ENCODE data around the gene AP1G1. TPM values are rescaled to one million over a fixed set of nuclear protein-coding genes. Genes with fewer than 3 reads are reported as not detected.
"Not testable (repeated sequence)": the region's sequence is repeated elsewhere in the genome, so short reads cannot be mapped to it uniquely, and the experiment has no call there.

The AP1G1 gene
- polyA plus RNA-seq, 1 donor = 43.4 TPM

DNA sequence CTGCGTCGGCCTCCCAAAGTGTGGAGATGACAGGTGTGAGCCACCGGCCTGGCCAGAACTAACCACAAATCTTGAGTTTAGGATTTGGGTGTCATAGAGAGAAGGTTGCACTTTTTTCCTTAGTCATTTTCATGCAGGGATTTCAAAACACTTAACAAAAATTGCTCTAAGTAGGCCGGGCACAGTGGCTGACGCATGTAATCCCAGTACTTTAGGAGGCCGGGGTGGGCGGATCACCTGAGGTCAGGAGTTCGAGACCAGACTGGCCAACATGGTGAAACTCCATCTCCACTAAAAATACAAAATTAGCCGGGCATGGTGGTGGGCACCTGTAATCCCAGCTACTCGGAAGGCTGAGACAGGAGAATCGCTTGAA is 1.5 kb upstream of the AP1G1 start:
- DNase-seq (ENCODE audit: low read depth) = not testable (repeated sequence)

DNA sequence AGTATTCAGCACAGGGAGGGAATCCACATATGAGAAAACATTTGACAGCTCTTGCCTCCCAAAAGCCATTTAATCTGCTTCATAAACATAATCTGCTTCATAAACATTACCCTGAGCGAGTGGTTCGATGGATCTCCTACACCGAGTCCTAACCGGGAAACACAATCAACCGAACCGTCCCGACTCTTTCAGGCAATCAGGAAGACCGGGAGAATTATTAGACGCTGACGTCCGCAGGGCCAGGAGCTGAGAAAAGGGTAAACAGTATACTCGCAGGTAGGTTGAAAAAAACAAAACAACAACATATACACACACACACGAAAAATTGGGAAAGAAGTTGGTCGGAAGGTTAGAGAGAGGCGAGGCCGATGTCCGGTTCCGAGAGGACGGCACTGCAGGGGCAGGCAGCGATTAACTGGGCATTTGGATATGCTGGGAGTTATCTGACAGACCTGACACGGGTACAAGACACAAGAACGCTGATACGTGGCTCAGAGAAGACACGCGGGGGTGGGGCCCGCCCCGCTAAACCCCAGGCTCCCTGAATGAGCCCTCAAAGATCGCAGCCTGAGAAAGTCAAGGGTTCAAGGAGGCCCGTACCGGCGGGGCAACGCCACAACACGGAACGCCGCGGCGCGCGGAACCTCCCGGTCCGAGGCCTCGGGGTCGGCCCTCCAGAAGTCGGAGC is 585 bp downstream of the AP1G1 start:
- DNase-seq (ENCODE audit: low read depth) = no peak

DNA sequence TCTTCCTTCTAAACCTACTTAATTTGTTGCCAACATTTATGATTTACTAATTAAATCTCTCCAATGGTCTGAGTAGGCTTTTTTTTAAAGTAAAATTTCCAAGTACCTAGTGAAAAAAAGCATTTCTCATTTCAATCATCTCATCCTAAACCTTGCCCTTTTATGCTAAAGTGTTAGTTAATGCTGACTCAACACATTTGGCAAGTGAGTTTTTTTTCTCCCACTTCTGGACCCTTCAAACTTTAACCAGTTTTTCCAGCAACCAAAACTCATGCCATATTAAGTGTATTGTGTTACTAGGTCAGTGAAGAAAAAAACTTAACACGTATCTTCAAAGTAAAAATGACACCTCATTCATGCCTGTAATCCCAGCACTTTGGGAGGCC is 5.3 kb downstream of the AP1G1 start:
- no peak for DNase-seq (ENCODE audit: low read depth)

DNA sequence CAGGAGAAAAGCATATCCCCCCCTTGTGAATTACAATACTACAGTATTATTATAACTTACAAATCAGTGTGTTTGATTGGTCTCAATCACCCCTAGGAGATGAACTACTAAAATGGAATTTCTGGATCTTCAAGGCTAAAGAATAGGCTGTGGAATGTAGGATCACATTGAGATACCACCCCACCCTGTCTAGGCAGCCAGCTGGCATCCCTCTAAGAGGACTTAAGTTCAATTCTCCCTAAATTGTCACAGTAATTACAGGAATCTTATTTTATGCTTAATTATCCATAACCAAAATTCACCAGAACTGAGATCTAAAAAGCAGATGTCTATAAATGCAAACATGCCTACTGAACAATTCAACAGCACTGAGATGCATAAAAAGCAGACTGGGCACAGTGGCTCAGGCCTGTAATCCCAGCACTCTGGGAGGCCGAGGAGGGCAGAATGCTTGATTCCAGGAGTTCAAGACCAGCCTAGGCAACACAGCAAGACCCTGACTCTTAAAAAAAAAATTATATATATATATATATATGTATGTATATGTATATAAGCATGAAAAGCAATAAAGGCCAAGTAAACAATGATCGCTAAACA is 12.0 kb downstream of the AP1G1 start:
- DNase-seq (ENCODE audit: low read depth) = no peak

DNA sequence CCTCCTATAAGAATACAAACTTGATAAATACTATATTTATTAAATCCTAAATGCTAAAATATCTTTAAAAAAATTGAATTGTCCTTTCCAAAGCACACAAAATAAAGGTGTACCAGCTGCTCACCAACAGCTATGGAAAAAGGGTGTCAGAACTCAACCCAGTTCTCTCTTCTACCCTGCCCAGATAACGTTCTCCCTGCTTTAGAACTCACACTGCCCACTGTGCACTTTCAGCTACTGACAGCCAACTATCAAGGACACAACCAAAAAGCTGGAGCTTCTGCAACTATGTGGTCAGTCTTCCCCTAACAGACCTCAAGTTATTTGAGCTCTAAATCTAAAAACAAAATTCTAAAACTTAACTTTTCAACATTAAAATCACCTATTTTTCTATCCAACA is 13.7 kb downstream of the AP1G1 start:
- no peak for DNase-seq (ENCODE audit: low read depth)

DNA sequence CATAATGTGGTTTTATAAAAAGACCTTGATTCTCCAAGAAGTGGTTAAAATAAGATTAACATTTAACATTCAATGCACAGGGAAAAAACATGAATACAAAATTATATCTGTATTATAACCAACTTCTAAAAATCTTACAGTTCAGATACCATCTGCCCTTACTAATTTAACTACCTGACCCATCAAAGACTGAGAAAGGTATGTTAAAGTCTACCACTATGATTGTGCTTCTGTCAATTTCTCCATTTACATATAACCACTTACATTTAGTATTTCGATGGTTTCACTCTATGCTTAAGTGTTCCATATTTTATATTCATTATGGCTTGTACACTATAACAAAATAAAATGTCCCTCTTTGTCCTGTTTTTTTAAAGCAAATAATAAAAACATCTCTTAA is 14.6 kb downstream of the AP1G1 start:
- DNase-seq (ENCODE audit: low read depth) = no peak

DNA sequence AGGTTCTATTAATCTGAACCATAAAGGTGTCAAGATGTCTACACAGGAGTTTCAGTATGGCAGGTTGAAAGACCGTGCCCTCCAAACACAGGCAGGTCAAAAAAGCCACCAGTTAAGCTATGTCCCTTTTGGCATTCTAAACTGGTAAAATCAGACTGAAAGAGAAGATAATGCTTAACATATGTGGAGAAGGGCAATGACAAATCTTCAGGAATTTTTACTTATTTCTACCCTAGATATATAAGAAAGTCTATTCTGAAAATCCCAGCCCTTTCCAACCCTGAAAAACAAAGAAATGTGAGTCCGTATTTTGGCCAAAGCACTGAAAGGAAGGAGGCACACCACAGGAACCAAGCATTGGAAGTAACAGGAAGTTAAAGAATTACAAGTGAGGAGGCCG is 16.5 kb downstream of the AP1G1 start:
- no peak for DNase-seq (ENCODE audit: low read depth)

DNA sequence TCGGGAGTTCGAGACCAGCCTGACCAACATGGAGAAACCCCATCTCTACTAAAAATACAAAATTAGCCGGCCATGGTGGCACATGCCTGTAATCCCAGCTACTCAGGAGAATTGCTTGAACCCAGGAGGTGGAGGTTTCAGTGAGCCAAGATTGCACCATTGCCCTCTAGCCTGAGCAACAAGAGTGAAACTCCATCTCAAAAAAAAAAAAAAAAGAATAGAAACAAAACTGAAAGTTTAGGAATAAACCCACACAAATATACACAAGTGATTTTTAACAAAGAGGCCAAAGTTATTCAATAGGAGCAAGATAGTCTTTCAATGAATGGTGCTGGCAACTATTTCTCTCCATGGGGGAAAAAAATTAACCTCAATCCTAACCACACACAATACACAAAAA is 18.3 kb downstream of the AP1G1 start:
- not testable (repeated sequence) for DNase-seq (ENCODE audit: low read depth)

DNA sequence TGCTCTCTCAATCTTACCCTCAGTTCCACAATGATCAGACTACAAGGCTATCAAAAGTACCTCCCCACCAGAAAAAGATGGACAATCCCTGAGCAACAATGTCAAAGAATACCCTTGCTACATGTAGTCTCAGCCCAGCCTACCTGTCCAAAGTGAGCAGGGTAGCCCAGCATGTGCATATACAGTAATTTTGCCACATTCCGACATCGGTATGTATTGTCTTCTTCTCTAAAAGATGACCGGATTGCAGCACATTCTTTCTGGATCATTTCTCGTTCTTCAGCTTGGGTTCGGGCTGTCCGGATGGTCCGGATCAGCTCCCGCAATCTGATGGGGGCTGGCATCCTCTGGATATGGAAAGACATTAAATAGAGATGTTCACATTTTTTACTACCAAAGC is 19.5 kb downstream of the AP1G1 start:
- DNase-seq (ENCODE audit: low read depth) = no peak

DNA sequence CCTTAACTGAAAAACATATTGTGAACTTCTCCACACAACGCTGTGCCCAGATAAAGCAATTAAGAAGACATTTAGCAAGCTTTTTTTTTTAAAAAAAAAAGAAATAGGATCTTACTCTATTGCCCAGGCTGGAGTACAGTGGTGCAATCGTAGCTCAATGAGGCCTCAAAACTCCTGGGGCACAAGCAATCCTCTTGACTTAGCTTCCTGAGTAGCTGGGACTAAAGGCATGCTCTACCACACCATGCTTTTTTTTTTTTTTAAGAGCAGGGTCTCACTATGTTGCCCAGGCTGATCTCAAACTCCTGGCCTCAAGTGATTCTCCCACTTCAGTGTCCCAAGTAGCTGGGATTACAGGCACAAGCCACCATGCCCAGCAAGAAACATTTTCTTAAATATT is 20.1 kb downstream of the AP1G1 start:
- DNase-seq (ENCODE audit: low read depth) = no peak

DNA sequence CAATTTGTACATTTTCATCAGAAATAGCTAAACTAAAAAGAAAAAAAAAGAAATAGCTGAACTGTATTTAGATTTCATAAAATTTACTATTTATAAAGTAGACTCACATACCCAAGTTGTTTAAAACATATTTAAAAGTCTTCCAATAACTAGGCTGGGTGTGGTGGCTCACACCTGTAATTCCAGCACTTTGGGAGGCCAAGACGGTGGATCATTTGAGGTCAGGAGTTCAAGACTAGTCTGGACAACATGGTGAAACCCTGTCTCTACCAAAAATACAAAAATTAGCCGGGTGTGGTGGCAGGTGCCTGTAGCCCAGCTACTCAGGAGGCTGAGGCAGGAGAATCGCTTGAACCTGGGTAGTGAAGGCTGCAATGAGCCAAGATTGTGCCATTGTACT is 23.5 kb downstream of the AP1G1 start:
- DNase-seq (ENCODE audit: low read depth) = not testable (repeated sequence)

DNA sequence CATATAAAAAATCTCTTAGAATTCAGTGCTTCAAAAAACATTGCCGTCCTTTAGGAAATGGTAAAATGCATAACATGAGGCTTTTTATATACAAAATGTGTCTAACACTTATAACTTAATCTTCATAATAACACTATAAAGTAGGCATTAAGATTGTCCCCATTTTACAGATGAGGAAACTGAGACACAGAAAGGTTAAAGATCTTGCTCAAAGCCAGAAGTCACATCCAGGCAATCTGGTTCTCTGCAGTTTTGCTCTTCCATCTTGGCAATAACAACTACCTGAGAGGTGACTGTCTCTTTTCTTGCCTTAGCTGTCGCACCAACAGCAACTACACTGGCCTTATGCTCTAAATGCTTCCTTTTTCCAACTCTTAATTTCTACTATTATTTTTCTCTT is 24.5 kb downstream of the AP1G1 start:
- no peak for DNase-seq (ENCODE audit: low read depth)

DNA sequence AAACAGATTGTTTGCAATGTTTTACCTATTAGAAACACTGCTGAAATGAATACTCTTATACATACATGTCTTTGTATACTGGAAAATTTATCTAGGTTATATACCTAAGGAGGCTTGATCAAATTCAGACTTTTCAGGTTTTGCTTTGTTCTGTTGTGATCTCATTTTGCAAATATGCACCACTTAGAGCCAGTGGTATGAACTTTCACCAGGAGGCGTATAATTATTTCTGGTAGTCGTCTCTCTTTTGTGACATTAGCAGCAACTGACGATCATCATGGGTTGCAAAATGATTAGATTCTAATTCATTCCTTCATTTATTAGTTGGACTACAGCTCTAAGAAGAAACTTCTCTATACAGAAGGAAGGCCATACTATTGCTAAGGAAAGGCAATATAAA is 26.9 kb downstream of the AP1G1 start:
- no peak for DNase-seq (ENCODE audit: low read depth)

DNA sequence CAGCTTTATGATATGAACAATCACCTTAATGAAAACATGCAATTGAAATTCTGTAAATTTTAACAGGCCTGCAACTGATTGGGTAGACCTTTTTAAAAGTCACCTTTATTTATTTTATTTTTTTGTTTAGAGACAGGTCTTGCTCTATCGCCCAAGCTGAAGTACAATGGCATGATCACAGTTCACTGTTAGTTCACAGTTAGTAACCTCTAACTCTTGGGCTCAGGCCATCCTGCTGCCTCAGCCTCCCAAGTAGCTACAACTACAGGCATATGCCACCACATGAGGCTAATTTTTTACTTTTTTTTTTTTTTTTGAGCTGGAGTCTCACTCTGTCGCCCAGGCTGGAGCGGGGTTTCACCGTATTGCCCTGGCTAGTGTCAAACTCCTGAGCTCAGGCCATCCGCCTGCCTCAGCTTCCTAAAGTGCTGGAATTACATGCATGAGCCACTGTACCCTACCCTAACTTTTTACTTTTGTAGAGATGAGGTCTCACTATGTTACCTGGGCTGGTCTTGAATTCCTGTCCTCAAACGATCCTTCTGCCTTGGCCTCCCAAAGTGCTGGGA is 28.0 kb downstream of the AP1G1 start:
- no peak for DNase-seq (ENCODE audit: low read depth)

DNA sequence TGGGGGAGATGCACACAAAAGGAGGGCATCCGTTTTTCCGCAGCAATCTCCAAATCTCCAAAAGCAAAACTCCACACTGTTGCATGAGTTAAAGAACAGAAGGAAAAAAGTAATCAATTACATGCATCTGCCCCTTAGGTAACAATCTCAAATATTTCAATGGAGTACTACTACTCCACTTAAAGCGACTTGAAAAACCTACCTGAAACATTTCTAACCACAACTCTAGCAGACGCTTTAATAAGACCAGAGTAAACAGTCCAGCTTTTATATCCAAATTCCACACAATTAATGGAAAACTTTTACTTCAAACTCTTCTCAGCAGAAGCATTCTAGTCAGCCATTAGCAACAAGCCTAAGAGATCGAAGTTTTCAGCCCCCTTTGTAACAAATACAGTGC is 29.9 kb downstream of the AP1G1 start:
- no peak for DNase-seq (ENCODE audit: low read depth)

DNA sequence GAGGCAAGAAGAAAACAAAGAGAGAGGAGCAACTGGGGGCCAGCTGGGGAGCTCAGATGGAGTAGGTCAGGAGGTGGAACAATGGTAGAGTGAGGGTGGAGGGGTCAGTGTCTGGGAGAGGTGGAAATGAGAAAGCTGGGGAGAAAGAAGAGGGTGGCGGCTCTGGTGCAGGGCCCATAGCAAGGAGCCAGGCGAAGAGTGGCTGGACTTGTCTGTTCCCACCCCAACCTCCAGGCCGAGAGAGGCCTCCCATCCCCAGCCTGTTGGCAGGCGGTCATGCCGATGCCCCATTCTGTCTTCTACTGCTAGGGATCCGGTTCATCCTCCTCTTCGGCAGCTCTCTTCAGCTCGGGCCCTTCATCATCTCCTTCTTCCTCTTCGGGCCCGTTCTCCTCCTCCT is 31.3 kb downstream of the AP1G1 start:
- DNase-seq (ENCODE audit: low read depth) = no peak

DNA sequence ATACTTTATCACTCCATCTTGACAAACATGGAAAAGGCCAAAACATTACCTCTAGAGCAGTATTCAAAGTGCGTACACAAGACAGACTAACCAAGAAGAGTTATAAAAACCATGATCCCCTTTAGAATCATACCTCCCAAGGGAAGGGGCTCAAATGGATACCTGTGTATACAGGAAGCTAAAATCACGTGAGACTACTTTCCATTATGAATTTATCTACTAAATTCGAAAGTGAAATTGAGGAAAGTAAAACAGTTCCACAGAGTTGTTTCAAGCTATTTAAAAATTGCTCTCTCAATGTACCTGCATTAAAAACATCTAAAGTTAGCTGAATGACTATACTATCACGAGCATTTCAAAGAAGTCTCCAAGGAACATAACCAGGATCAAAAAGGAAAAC is 32.7 kb downstream of the AP1G1 start:
- DNase-seq (ENCODE audit: low read depth) = no peak

DNA sequence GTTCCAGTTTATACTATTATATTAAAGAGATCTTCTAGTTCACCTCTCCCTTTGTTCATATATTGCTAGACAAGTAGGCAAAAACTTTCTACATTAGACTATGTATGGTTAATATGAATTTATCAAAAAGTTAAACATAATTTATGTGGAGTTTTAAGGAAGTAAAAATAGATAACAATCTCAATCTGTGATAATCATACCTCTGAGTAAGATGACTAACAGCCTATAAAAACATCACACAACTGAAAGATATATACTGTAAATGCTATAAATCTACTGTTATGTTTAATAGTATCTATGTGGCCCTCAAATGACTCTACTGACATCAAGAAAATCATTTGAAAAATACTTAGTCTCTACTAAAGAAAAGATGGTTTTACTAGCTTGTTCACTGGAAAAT is 37.1 kb downstream of the AP1G1 start:
- DNase-seq (ENCODE audit: low read depth) = no peak

DNA sequence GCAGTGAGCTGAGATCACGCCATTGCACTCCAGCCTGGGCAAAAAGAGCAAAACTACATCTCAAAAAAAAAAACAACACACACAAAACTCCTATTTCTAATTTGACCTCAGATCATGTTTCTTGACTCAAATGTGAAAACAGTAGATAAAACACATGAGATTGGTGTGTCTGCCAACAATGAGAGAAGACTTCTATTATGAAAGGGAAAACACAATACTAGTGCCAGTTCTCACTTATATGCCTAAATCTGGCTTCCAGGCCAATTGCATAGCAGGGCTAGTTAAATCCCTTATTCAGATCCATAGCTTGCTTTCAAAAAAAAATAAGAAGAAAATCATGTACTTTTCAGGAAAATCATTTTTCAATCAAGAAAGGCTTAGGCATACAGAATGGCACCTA is 39.4 kb downstream of the AP1G1 start:
- no peak for DNase-seq (ENCODE audit: low read depth)

DNA sequence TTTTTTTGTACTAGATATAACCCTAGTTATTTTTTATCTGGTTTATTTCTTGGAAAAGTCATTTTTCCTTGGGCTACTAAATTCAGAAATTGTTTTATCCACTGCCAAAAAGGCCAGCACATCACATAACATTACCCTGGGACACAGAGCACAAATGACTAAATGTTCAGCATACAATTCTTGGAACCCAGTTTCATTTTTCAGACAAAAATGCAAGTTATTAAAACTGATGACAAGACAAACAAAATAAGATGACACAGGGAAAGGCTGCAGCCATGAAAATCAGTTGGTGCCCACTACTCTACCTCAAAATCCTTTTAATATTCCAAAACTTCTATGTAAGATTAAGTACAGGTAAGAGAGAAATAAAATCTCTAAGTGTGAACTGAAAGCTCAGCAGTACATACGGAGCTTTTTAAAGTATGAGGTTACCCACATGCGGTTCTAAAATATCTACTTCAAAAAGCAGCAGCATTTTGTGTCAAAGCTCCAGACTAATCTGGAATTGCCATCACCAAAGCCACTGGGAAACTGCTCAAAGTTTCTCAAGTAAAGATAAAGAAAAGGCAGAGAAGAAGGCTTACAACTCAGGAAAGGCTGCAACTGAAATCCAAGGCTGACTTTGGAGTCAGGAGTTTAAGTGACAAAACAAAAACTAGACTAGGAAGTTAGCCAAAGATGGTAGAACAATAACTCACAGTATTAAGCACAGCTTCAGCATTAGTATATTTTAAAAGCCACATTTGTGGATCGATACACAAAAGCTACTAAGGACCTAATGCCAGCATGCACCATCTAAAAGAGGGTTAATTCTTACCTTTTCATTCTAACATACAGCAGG is 41.4 kb downstream of the AP1G1 start:
- DNase-seq (ENCODE audit: low read depth) = no peak

DNA sequence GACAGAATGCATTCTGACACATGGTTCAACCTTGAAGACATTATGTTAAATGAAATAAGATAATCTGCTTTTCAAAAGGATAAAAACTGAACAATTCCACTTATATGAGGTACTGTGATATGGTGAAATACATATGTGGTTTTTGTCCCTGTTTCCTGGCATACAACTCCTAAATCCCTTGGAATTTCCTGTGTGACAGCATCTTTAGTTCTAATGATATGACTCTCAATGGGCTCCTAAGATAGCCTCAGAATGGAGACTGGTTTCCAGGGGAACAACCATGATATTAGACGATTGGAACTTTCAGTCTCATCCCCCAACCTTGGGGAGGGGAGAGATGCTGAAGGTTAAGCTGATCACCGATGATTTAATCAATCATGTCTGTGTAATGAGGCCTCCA is 46.4 kb downstream of the AP1G1 start:
- no peak for DNase-seq (ENCODE audit: low read depth)

DNA sequence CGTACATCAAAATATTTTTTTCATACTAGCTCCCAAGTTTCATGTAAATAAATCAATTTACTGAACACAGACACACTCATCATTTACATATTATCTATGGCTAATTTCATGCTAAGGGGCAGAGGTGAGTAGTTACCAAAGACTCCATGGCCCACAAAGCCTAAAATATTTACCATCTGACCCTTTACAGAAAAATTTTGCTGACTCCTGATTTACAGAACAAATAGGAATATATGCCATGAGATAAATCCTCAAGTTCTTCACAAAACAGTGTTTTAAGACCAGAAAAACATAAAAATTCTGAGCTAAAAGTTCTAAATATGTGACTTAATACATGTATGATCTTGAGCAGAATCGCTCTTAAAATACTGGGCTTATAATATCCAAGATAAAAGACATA is 47.5 kb downstream of the AP1G1 start:
- DNase-seq (ENCODE audit: low read depth) = no peak

DNA sequence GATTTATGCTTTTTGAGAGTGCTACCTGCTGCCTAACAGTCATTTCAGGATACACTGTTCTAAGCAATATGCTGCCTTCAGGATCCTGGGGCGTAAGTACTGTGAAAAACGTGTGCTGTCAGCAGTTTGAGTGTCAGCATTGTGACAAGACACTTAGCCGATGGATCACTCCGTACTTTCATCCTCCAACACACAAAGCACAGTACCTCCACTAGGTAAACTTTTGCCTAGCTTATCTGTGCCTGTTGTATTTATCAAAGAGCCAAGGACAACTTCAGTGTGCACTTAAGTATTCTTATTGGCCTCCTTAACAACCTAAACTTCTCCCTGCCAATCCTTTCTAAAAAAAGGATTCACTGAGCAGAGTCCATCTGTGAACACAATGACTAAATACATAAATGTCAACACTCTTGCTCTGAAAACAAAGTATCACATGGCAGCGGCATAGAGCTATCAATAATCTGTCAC is 50.3 kb downstream of the AP1G1 start:
- DNase-seq (ENCODE audit: low read depth) = no peak

All from forelimb muscle (tissue), 1 donor.